Measurements from ENCODE around the gene NPBWR2. TPM values are rescaled to one million over a fixed set of nuclear protein-coding genes. Genes with fewer than 3 reads are reported as not detected.

Gene NPBWR2
- total RNA-seq, 1 donor from 2014 or later = not detected

DNA sequence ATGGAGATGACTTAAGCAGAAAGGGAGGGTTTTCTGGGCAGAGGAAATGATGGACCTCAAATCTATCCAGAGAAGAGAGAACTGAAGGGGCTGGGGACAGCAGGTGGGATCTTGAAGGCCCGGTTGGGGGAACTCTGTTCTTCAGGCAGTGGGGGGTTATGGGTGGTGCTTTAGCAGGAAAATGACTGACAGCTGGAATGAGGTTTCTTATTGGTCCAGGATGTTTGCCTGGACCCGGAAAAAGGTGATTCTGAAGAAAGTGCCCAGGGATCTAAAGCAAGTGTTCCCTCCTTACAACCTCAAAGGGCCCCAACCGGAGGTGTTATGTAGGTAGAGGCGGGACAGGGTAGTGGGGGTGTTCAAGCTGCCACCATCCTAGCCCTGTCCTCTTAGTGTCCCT lies 11.9 kb downstream of the NPBWR2 start:
- DNase-seq = no peak
- Histone ChIP-seq H3K27me3 (peaks cover 10% of the 10 kb centered on the region), H3K4me3 (no peak overlapping the region), H3K9me3 (no peaks in the 10 kb centered on the region), H3K27ac (no peak overlapping the region), H3K4me1 (no peaks in the 10 kb centered on the region), H3K36me3 (no peaks in the 10 kb centered on the region)
- no peak for ATAC-seq
- intact Hi-C loops (cut with DNase I) = no loop called here
- no peak for TF ChIP-seq CTCF (IDR thresholded peaks at IDR 0.05)

DNA sequence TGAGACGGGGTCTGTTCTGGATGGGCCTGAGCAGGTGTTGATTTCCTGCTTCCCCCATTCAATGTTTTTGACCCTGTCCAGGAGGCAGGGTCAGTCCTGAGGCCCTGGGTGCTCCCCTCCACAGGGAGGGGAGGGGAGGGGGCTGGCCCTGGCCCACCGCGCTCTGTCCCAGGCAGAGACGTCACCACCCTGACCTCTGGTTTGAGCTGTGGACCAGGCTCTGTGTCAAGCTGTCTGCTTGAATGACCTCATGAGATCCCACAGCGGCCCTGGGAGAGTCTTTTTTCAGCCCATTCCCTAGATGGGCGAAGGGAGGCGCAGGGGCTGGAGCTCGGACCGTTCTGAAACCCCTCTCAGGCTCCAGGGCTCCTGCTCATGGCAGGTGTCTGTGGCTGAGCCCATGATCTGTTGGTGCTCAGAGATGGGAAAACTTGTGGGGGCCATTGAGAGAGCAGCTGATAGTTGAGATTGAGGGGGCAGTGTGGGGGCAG lies 14.3 kb downstream of the NPBWR2 start:
- intact Hi-C loops (cut with DNase I) = no loop called here
- no peak for TF ChIP-seq CTCF (IDR thresholded peaks at IDR 0.05)
- Histone ChIP-seq H3K27ac (no peak overlapping the region), H3K4me1 (no peaks in the 10 kb centered on the region), H3K27me3 (peaks cover 6% of the 10 kb centered on the region), H3K36me3 (no peaks in the 10 kb centered on the region), H3K9me3 (no peaks in the 10 kb centered on the region), H3K4me3 (no peak overlapping the region)
- DNase-seq (no peak), ATAC-seq (no peak)

DNA sequence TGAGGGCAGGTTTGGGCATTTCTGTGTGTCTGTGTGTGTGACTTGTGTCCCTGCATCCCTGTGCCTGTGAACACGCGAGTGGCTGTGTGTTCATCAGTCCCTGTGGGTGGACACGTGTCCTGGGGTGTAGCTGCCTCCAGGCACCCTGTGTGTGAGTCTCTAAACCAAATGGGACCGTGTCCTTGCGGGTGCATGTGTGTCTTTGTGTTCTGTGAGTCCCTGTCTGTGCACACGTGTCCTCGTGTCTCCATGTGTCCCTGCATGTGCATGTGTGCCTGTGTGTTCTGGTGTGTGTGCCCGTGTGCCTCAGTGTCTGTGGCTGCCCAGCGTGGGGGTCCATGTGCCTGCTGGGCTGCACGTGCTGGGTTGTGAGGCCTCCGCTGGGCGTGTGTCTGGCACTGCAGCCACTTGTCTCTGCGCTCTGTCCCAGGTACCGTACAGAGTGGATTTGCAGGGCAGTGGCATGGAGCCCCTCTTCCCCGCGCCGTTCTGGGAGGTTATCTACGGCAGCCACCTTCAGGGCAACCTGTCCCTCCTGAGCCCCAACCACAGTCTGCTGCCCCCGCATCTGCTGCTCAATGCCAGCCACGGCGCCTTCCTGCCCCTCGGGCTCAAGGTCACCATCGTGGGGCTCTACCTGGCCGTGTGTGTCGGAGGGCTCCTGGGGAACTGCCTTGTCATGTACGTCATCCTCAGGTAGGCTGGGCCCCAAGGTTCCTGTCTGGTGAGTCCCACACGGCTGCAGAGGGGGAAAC lies 14.9 kb downstream of the NPBWR2 start:
- ATAC-seq (no peak), DNase-seq (no peak)
- Histone ChIP-seq H3K36me3 (no peaks in the 10 kb centered on the region), H3K9me3 (no peaks in the 10 kb centered on the region), H3K4me1 (no peaks in the 10 kb centered on the region), H3K27me3 (peaks cover 11% of the 10 kb centered on the region), H3K27ac (no peak overlapping the region), H3K4me3 (no peak overlapping the region)
- TF ChIP-seq CTCF (IDR thresholded peaks at IDR 0.05) = no peak
- intact Hi-C loops (cut with DNase I) = no loop called here

DNA sequence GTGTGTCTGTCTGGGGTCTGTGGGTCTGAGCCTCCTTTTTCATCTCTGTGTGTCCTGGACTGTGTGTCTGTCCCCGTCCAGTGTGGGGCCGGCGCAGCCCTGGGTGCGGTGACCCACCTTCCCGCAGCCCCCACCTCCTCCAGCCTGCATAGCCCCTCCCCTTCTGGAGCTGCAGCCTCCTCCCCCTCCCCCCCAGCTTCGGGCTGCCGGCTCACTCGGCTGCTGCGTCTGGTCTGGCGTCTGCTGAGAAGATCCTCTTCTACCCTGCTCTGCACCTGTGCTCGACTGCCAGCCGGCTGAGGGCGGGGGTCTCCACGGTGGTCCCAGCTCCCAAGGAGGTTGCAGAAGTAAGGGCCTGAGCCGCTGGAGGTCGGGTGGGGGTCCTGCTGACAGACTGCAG lies 15.6 kb downstream of the NPBWR2 start:
- DNase-seq = no peak
- peaks cover 11% of the 10 kb centered on the region for H3K27me3 ChIP-seq
- no peak overlapping the region for H3K27ac ChIP-seq
- intact Hi-C loops (cut with DNase I) = no loop called here
- H3K4me1 ChIP-seq = no peaks in the 10 kb centered on the region
- H3K9me3 ChIP-seq = no peaks in the 10 kb centered on the region
- no peaks in the 10 kb centered on the region for H3K36me3 ChIP-seq
- TF ChIP-seq CTCF (IDR thresholded peaks at IDR 0.05) = no peak
- no peak overlapping the region for H3K4me3 ChIP-seq
- peak; percentile 5 for ATAC-seq

- Histone ChIP-seq H3K4me3 (no peak overlapping the region), H3K36me3 (no peaks in the 10 kb centered on the region), H3K27ac (no peak overlapping the region), H3K9me3 (no peaks in the 10 kb centered on the region), H3K4me1 (no peaks in the 10 kb centered on the region), H3K27me3 (peaks cover 14% of the 10 kb centered on the region)
- no peak for DNase-seq
- intact Hi-C loops (cut with DNase I) = no loop called here
- TF ChIP-seq CTCF (IDR thresholded peaks at IDR 0.05) = no peak
- ATAC-seq = no peak
Observed at GRCh38 chr20:64091340-64091739, 16.0 kb downstream of the NPBWR2 start.

All from upper lobe of right lung (tissue), 1 donor.